Renal cortex interstitium (tissue), 11 donors: Measurements from ENCODE around the gene ATXN8OS. TPM values are rescaled to one million over a fixed set of nuclear protein-coding genes. Genes with fewer than 3 reads are reported as not detected.

Experiments used
- DNase-seq, 11 donors: peaks; one replicate each; pipeline ENCODE4 v3.0.0-alpha.2; 2013; ENCODE audit warnings: low read depth in 9 of 11, low spot score in 4 of 11; ENCODE audit errors: extremely low read depth in 1 of 11
- polyA plus RNA-seq, 3 donors: library from polyadenylated mRNA; unstranded; fragments of 120-200 nt; gene quantifications; one replicate each; pipeline ENCODE4 v1.2.1, GENCODE V29; 2013; ENCODE audit not compliant: insufficient read length in 3 of 3

ATXN8OS gene
- polyA plus RNA-seq, 3 donors = 0.25 to 0.46 (median 0.44) TPM

- no peak for DNase-seq
Measured at GRCh38 chr13:70178346-70178745, 70.7 kb downstream of the ATXN8OS start.

Other genes with a start within 250 kb of the ATXN8OS start
- gene KLHL1, start 626 bp downstream of the ATXN8OS start, polyA plus RNA-seq = under 1 TPM; 0.61 to 1.00 (median 0.72) TPM